ENCODE results near the gene ITGB3.
"Not testable (repeated sequence)": the region's sequence is repeated elsewhere in the genome, so short reads cannot be mapped to it uniquely, and the experiment has no call there.

The ITGB3 gene

DNA sequence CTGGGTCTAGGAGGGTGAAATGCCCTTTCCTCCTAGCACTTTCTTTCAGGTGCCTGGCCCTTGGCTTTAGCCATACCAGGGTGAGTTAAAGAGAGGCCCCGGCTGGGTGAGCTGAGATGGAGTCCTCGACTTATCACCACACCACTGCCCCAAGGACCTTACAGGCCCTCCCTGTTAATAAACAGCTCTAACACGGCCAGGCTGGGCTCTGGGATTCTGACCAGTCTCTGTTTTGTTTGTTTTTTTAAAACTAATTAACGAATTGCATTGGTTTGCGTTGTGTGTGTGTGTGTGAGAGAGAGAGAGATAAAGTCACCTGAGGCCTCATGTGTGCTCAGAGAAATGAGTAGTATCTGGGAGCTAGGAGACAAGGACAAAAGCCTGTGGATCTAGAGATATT lies 30.2 kb upstream of the ITGB3 start:
- no peak for DNase-seq

DNA sequence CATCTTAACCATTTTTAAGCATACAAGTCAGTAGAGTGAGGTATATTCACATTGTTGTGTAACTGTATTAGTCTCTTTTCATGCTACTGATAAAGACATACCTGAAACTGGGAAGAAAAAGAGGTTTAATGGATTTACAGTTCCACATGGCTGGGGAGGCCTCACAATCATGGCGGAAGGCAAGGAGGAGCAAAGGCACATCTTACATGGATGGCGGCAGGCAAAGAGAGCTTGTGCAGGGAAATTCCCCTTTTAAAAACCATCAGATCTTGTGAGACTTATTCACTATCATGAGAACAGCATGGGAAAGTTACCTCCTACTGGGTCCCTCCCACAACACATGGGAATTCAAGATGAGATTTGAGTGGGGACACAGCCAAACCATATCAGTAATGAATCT lies 29.6 kb upstream of the ITGB3 start:
- not testable (repeated sequence) for DNase-seq

DNA sequence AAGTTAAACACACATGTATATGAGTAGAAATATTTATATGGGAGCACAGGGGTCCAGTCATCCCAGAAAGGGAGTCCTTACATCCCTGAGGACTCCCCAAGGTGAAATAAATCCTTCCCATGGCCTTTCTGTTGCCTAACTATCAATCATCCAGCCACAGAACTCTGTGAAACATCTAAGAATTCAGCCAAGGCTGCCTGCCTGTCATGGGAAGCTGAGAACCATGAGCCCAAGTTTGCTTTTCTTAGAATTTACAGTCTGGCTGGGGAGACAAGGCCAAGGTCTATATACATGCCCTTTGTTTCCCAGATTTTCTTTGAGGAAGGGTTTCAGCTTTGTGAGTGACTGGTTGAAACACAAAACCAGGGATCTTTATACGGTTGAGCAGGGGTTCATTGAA lies 28.7 kb upstream of the ITGB3 start:
- no peak for DNase-seq

DNA sequence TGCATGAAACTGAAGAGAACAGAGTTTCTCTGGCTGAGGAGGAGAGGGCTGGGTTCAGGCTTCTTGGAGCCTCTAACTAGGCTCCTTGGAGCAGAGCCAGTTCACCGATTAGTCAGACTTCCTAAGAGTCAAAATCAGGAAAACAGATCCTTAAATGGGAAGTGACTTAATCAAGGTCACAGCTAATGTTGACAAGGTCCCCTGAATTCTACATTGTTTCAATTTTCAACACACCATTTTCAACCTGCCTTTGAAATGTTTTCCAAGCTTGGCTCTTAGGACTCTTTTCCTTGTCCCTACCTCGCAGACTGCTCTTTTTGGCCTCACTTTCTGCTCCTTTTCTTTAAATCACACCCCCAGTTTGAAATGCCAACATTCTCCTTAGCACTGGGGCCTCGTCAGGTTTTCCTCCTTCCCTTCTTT lies 28.2 kb upstream of the ITGB3 start:
- DNase-seq, result no peak

DNA sequence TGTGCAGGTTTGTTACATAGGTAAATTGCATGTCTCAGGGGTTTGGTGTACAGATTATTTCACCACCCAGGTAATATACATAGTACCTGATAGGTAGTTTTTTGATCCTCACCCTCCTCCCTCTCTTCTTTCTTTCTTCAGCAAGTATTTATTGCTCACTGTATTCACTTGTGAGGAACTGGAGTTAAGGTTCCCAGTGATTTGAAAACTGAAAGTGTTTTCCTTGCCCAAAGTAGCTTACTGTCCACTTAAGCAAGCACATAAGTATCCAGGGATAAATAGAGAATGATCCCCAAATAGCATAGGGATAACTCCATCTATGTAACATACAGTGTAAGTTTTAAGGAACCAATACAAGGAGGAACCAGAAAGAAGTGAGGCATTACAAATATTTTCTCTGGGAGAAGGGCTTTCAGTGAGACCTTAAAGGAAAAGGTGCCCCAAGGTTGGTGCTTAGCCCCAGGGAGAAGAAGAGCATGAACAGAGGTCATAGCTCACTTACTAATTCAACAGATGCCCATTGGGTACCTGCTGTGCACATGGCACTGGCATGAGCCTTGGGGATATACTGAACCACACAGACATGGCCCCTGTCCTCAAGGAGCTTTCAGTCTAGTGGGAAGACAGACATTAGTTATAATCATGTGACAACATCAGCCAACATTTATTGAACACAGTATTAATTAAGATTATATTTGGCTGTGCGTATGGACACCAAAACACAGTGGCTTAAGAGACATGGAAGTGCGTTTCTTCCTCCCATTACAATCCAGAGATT lies 27.5 kb upstream of the ITGB3 start:
- DNase-seq, result no peak

DNA sequence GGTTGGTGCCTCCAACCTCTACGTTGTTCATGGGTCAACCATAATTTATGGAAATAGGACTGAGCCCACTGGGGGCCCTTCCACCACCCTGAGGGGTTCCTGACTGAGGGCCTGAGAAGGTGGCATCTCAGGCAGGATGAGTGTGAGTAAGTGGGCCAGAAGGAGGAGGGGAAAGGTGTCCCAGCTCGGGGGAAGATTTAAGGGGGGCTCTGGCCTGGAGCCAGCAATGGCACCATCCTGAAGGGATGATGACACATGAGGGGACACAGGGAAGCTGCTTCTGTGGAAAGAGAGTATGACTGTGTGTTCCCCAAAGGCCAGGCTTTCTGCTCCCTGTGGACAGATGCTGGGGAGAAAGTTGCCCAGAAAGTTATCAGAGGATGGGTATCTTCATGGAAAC lies 25.8 kb upstream of the ITGB3 start:
- no peak for DNase-seq

DNA sequence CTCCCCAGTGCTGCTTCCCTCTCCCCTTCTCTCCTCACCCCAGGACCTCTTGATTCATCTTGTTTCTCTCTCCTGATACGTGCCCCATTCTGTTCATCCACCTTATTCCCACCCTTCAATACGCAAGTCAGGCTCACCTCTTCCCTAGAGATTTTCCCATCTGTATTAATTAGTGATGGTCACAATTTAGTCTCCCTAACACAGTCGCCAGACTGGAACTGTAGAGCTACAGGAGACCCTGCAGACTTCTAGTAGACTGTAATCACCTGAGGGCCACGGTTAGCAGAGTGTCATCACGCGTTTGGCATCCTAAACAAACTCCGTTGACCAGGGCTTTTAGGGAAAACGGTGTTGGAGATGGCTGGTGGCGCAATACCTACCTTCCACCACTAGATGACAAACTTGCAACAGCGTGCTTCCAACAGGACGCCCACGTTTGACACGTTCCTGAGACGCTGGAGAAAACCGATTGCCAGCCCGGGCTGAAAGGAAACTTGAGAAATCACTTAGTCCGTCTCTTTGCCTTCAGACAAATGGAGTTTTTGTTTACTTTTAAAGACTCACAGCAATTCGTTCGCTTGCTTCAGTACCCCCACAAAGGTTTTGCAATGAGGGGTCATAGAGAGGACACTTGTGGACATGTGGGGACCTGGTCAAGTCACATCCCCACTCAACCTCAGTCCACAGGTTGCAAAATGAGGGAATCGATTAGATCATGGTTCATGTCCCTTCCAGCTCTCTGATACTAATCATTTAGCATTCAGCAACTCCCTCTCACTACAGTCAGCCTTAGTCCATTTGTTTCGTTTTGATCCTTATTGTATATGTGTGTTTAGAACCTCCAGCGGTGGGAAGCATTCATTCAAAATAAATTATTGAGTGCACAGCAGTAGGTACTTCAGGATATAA lies 23.8 kb upstream of the ITGB3 start:
- DNase-seq, result peak; percentile 68

DNA sequence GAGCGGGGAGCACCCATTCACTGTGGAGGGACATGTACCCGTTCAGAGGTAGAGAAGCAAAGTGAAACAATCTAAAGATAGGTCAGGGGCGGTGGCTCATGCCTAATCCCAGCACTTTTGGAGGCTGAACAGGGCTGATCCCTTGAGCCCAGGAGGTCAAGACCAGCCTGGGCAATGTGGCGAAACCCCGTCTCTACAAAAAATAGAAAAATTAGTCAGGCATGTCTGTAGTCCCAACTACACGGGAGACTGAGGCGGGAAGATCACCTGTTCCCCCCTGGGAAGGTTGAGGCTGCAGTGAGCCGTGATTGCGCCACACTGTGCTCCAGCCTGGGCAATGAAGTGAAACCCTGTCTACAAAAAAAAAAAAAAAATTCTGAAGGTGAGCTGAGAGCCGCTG lies 22.8 kb upstream of the ITGB3 start:
- no peak for DNase-seq

DNA sequence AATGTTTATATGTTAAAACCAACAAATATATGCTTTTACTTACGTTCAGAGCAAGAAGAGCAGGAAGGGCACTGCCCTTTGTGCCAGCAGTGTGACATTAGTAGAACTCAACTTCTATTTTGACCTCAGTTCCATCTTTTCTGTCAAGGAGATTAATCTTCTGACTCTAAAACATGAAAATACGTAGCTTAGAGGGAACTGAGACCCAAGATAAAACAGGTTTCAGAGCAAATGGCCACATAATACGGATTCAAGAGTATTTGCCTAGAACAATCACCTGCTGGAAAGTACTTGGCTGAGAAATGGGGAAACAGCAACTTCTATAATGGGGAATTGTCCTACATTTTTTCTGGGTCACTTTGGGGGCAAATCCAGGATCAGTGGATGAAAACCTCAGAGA lies 22.3 kb upstream of the ITGB3 start:
- DNase-seq, result no peak

DNA sequence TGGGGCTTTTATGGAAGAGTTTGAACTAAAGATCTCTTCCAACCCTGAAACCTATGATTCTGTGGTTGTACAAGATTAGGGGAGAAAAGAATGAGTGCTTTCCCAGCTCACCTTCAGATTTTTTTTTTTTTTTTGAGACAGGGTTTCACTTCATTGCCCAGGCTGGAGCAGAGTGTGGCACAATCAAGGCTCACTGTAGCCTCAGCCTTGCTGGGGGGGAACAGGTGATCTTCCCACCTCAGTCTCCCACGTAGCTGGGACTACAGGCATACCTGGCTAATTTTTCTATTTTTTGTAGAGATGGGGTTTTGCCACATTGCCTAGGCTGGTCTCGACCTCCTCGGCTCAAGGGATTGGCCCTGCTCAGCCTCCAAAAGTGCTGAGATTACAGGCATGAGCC lies 21.8 kb upstream of the ITGB3 start:
- DNase-seq, result no peak

DNA sequence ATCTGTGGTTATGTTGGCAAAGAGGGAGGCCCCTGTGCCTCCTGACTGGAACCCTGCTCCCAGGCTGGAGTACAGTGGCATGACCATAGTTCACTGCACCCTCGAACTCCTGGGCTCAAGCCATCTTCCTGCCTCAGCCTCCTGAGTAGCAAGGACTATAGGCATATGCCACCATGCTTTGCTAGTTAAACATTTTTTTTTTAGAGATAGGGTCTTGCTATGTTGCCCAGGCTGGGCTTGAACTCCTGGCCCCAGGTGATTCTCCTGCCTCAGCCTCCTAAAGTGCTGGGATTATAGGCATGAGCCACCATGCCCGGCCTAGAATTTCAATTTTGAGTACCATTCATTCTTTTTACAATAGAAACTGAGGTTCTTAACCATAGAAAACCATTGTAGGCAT lies 21.2 kb upstream of the ITGB3 start:
- no peak for DNase-seq

DNA sequence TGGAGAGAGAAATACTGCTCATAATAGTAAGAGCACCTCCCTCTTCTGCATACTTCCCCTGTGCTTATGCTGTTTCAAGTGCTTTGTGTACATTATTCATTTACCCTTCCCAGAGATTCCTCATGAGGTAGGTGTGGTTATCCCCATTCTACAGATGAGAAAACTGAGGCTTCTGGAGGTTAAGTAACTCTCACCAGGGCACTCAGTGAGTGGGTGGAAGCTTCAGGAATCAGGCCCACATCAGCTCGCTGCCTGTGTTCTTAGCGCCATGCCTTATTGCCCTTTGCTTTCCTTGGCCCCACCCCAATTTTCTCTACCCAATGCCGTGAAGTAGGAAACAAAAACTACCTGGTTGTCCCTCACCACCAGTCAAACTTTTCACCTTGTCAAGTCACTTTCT lies 18.1 kb upstream of the ITGB3 start:
- DNase-seq, result no peak

DNA sequence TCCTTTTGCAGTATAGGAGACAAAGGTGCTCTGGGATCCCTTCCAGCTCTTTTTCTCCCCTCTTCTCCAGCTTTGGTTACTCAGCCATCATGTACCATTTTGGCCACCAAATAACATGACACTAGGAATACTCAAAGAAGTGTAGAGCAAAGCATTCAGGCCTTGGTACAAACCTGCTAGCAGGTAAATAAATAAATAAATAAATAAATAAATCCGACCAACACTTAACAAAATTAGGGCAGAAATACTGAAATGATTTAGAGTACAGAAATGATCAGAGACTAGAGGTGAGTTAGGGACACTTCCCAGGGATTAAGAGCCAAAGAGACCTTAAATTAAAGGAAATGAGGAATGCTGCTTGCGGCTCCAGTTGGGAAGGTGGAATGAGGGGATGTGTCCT lies 17.7 kb upstream of the ITGB3 start:
- DNase-seq, result no peak

DNA sequence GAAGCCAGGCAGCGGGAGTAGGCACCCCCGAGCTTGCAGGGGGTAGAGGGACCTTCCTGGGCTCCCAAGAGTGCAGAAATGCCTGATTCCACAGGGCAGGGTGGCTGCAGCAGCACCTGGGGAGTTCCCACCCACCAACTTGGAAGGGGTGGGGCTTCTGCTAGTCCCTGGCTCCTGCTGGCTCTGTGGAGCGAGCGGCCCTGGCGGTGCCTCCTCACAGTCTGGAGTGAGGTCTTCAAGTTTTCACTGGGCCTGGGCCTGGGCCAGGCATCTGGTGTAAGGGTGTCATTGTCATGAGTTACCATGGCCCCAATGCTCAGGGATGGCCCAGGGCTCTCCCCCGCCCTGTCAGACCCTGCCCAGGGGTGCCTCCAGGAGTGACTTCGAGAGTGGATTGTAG lies 15.8 kb upstream of the ITGB3 start:
- DNase-seq, result no peak

DNA sequence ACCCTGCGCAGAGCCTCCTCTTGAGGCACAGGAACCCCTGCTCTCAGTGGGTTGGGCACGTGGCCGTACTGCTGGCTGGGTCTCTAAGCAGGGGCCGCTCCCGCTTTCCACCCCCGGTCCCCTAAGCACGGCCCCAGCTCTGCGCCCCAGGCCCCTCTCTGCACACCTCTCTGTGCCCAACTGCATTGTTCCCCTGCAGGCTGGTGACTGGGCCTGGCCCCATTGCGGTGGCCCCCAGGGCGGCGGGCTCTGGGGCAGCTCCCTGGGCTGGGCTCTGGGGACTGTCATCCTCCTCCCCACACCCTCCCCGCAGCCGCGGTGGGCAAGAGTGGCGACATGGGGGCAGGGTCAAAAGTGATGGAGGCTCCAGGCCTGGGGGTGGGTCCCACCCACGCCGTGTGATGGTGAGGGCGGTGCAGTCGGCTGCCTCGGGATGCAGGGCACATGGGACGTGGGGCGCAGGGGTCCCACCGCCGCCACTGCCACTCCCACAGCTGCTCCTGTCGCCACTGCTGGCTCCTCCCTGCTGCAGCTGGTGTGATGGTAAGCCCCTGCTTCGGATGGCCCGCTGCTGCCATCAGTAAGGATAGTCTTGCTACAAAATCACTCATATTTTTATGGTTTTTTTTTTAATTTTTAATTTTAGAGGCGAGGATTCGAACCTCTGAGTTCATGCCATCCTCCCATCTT lies 15.2 kb upstream of the ITGB3 start:
- no peak for DNase-seq

DNA sequence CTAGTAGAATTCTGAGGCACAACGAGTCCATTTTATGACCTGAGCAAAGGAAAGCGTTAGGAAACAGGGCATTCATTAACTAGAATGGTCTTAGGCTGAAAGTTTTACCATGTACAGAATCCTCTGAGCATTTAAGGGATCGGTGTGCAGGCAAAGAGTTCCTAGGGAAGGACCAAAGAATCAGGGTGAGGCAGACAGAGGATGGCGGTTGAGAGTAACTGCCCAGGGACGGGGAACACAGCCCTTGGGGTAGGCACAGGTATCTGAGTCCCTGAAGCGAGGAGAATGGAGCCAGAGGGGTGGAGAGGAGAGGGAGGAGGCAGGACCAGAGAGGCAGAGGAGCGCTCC lies 14.0 kb upstream of the ITGB3 start:
- no peak for DNase-seq

DNA sequence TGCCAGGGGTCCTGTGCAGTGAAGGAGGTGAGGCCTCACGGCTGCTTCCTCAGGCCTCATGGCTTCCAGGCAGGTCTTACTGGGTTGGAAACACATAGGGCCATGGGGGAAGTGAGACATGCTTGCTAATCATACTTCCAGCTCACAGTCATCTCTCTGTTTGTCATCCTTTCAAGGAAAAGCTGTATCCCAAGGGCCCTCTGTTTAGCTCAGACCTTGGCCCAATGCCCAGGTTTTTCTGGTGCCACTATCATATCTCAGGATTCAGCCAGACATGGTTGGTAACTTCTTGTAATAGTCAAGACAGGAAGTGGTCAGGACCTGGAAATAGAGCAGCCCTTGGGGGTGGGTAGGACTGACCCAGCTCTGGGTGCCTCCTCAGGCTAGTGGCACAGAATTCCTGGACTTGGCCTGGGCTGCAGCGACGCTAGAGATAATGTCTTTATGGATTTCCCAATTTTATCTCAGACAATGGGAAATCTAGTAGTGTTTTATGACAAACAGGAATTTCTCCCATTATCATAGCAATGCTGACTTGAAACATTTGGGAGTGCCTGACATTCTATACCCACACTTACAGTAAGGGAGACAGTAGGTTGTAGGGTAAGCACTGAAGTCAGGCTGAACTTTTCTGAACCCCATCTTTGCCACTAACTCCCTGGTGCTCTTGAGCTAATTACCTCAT lies 13.5 kb upstream of the ITGB3 start:
- DNase-seq, result no peak

DNA sequence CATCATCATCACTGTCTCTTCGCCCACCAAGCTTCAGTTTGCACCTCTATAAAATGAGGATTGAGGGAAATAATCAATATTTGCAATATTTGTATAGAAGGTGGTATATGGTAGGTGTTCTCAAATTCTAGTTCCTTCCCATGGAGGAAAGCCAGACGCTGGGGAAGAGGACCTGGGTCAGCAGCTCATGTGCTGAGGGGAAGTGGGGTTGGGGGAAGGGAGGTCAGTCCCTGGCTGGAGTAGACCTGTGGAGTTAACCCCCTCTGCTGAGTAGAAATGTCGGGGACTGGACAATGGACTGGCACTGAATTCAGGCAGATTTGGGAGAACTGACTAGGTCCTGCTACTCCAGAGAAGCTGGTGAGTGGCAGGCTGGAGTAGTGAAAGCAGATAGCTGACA lies 12.8 kb upstream of the ITGB3 start:
- no peak for DNase-seq

DNA sequence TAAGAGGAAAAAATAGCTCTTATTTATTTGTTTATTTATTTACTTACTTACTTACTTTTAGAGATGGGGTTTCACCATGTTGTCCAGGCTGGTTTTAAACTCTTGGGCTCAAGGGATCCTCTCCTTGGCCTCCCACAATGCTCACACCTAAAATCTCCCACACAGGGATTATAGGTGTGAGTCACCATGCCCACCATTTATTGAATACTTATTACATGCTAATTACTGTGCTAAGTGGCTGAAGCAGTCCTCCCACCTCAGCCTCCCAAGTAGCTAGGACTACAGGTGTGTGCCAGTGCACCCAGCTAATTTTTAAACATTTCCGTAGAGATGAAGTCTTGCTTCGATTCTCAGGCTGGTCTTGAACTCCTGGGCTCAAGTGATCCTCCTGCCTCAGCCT lies 11.0 kb upstream of the ITGB3 start:
- no peak for DNase-seq

DNA sequence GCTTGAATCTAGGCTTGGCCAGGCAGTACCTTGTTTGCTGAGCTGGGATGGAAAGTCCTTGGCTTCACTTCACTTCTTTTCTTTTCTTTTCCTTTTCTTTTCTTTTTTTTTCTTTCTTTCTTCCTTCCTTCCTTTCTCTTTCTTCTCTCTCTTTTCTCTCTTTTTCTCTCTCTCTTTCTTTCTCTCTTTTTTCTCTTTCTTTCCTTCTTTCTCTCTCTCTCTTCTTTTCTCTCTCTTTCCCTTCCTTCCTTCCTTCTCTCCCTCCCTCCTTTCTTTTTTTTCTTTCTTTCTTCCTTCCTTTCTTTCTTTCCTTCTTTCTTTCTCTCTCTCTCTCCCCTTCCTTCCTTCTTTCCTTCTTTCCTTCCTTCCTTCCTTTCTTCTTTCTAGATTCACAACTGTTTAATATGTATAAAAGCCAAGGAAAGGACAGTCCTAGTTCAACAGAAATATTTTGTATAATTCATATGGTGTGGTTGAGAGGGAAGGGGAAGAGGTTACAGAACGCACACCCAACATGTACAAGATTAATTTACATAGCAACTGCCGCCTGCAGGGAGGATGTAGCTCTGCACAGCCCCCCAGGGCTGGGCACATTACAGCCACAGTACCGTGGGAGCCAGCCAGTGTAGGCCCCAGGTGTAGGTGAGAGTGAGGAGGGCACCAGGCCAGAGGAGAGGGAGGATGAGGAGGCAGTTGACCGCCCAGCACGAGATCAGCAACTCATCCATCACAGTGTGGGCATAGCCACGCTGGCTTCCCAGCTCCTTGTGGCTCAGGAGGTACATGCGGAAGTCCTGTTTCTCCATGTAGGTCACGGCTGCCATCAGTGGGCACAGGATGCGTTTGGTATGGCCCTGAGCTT lies 9.7 kb upstream of the ITGB3 start:
- no peak for DNase-seq

DNA sequence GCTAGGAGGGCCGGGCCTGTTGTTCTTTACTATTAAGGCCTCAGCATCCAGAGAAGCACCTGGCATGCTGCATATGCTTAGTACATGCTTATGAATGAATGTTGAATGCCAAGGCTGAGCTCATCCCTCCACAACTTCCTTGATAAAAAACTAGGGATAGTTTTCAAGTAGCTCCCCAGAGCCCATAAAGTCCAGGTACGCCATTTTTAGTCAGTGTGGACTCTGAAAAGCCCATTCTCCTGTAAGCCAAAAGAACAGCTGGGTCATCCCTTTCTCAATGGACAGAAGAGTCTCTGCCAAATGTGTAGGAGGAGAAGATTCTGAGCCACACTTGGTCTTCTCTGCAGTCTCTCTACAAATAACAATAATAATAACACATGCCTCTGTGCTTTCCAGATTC lies 8.9 kb upstream of the ITGB3 start:
- no peak for DNase-seq

DNA sequence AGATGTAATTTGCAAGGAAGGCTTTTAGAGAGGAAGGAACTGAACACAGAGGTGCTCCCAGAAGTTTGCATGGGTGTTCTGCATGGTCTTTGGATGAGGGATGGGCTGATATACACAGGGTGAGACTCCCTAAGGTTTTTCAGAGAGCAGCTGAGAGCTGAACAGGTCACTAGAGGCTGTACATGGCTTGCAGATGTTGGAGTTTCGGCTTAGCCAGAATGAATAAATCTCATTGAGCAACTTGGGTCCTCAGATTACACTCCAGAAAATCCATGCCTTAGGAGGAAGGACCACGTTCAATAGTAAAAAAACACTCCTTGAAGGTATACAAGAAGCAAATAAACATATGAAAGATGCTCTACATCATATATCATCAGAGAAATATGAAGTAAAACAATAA lies 7.5 kb upstream of the ITGB3 start:
- DNase-seq, result no peak
